KOPT-K1 (cell line): ENCODE measurements around the gene ACOX1.

ENCODE experiments used
- H3K27ac ChIP-seq: fragments of 200-600 bp; sonication (generic); 2 replicates; pipeline ENCODE4 v1.5.1; 2016; ENCODE audit warnings: antibody characterized with exemption, mild to moderate bottlenecking, low read depth, low read length; ENCODE audit not compliant: poor library complexity, severe bottlenecking
- H3K36me3 ChIP-seq: fragments of 200-600 bp; sonication (generic); 2 replicates; pipeline ENCODE4 v1.5.1; 2017; ENCODE audit warnings: antibody characterized with exemption, mild to moderate bottlenecking, low read length, moderate library complexity; ENCODE audit not compliant: insufficient read depth
- H3K9me3 ChIP-seq: fragments of 200-600 bp; sonication (generic); 2 replicates; pipeline ENCODE4 v1.5.1; 2017; ENCODE audit warnings: antibody characterized with exemption, low read length, mild to moderate bottlenecking; ENCODE audit not compliant: insufficient read depth, poor library complexity, severe bottlenecking

ACOX1 gene

GRCh38 chr17:75901727-75902126, 77.2 kb downstream of the ACOX1 start:
- no peak overlapping the region for H3K27ac ChIP-seq
- no peaks in the 10 kb centered on the region for H3K9me3 ChIP-seq
- peaks cover 61% of the 10 kb centered on the region for H3K36me3 ChIP-seq

- H3K27ac ChIP-seq = no peak overlapping the region
- peaks cover 61% of the 10 kb centered on the region for H3K36me3 ChIP-seq
- H3K9me3 ChIP-seq = no peaks in the 10 kb centered on the region
These were observed 78.1 kb downstream of the ACOX1 start for GRCh38 chr17:75900691-75901533.

- Histone ChIP-seq H3K27ac (no peak overlapping the region), H3K36me3 (peaks cover 61% of the 10 kb centered on the region), H3K9me3 (no peaks in the 10 kb centered on the region)
These were observed 79.0 kb downstream of the ACOX1 start for GRCh38 chr17:75899767-75900468.

GRCh38 chr17:75899353-75899752, 79.6 kb downstream of the ACOX1 start:
- Histone ChIP-seq H3K36me3 (peaks cover 61% of the 10 kb centered on the region), H3K9me3 (no peaks in the 10 kb centered on the region), H3K27ac (no peak overlapping the region)

- Histone ChIP-seq H3K9me3 (no peaks in the 10 kb centered on the region), H3K27ac (no peak overlapping the region), H3K36me3 (peaks cover 66% of the 10 kb centered on the region)
These were observed 80.2 kb downstream of the ACOX1 start for GRCh38 chr17:75898791-75899190.

GRCh38 chr17:75898065-75898464, 80.9 kb downstream of the ACOX1 start:
- H3K9me3 ChIP-seq = no peaks in the 10 kb centered on the region
- H3K36me3 ChIP-seq = peaks cover 64% of the 10 kb centered on the region
- no peak overlapping the region for H3K27ac ChIP-seq

- peak overlapping the region; percentile 83 for H3K27ac ChIP-seq
- H3K36me3 ChIP-seq = peaks cover 63% of the 10 kb centered on the region
These were observed 81.6 kb downstream of the ACOX1 start for GRCh38 chr17:75897160-75898019.

GRCh38 chr17:75896415-75897159, 82.4 kb downstream of the ACOX1 start, which contains the start of gene TRIM65:
Gene TRIM65 (minus strand): TSS chr17:75896951. CDS start chr17:75896937, 14 bp downstream.
- peaks cover 63% of the 10 kb centered on the region for H3K36me3 ChIP-seq
- no peaks in the 10 kb centered on the region for H3K9me3 ChIP-seq
- peak within 1 kb of the TSS; percentile 83 for H3K27ac ChIP-seq

More at GRCh38 chr17:75897160-75898019, 81.6 kb downstream of the ACOX1 start:
- H3K9me3 ChIP-seq = no peaks in the 10 kb centered on the region

GRCh38 chr17:75895370-75896155, 83.4 kb downstream of the ACOX1 start:
- peak overlapping the region; percentile 83 for H3K27ac ChIP-seq
- H3K9me3 ChIP-seq = no peaks in the 10 kb centered on the region
- peaks cover 63% of the 10 kb centered on the region for H3K36me3 ChIP-seq

GRCh38 chr17:75894049-75894733, 84.8 kb downstream of the ACOX1 start:
- Histone ChIP-seq H3K27ac (no peak overlapping the region), H3K36me3 (peaks cover 63% of the 10 kb centered on the region)

GRCh38 chr17:75893305-75894048, 85.5 kb downstream of the ACOX1 start:
- Histone ChIP-seq H3K36me3 (peaks cover 62% of the 10 kb centered on the region), H3K27ac (no peak overlapping the region), H3K9me3 (no peaks in the 10 kb centered on the region)

More at GRCh38 chr17:75894049-75894733, 84.8 kb downstream of the ACOX1 start:
- no peaks in the 10 kb centered on the region for H3K9me3 ChIP-seq

GRCh38 chr17:75892556-75893224, 86.3 kb downstream of the ACOX1 start:
- H3K36me3 ChIP-seq = peaks cover 56% of the 10 kb centered on the region
- H3K27ac ChIP-seq = no peak overlapping the region
- no peaks in the 10 kb centered on the region for H3K9me3 ChIP-seq
